GM12864 (cell line): ENCODE data around the gene TSTD1.

Experiments
- DNase-seq: peaks from one replicate; pipeline ENCODE4 v3.0.0-alpha.2; 2011; ENCODE audit warnings: low read depth
- H3K4me3 ChIP-seq: 2 replicates; pipeline ENCODE4 v1.5.1; 2011; ENCODE audit warnings: mild to moderate bottlenecking, low read depth, low read length, control low read depth
- CTCF ChIP-seq: IDR thresholded peaks from 2 replicates; pipeline ENCODE4 v1.5.1; 2011; ENCODE audit warnings: low read depth, mild to moderate bottlenecking, moderate library complexity, low read length, control low read depth, inconsistent platforms; ENCODE audit errors: missing control alignments

TSTD1 gene

GRCh38 chr1:161045736-161046604, 7.2 kb upstream of the TSTD1 start, which contains the start of gene USF1:
Gene USF1 (minus strand): TSS chr1:161045977. CDS start chr1:161043275, 2,702 bp downstream.
- no peak for TF ChIP-seq CTCF
- peak within 1 kb of the TSS; percentile 70 for H3K4me3 ChIP-seq
- peak; percentile 88 for DNase-seq

- DNase-seq: peak; percentile 84
- peak overlapping the region; percentile 70 for H3K4me3 ChIP-seq
- no peak for TF ChIP-seq CTCF
Measured at GRCh38 chr1:161044908-161045735, 6.4 kb upstream of the TSTD1 start.

GRCh38 chr1:161044535-161044907, 5.8 kb upstream of the TSTD1 start:
- TF ChIP-seq CTCF: no peak
- H3K4me3 ChIP-seq: peak overlapping the region; percentile 70
- no peak for DNase-seq

GRCh38 chr1:161039546-161039945, 782 bp upstream of the TSTD1 start:
- DNase-seq: no peak
- no peak overlapping the region; the same call in 1 of the 2 replicates for H3K4me3 ChIP-seq
- no peak for TF ChIP-seq CTCF

- TF ChIP-seq CTCF: no peak
- peak overlapping the region; percentile 83 for H3K4me3 ChIP-seq
- no peak for DNase-seq
Measured at GRCh38 chr1:161039154-161039545, 386 bp upstream of the TSTD1 start.

- peak overlapping the region; percentile 83 for H3K4me3 ChIP-seq
- no peak for DNase-seq
- no peak for TF ChIP-seq CTCF
Measured at GRCh38 chr1:161037661-161038522, 872 bp downstream of the TSTD1 start.
